Measurements from ENCODE around the gene ABHD2. TPM values are rescaled to one million over a fixed set of nuclear protein-coding genes. Genes with fewer than 3 reads are reported as not detected.

The ABHD2 gene
- total RNA-seq, 4 donors from 2014 or later: 27.4 to 117 (median 54.2) TPM

DNA sequence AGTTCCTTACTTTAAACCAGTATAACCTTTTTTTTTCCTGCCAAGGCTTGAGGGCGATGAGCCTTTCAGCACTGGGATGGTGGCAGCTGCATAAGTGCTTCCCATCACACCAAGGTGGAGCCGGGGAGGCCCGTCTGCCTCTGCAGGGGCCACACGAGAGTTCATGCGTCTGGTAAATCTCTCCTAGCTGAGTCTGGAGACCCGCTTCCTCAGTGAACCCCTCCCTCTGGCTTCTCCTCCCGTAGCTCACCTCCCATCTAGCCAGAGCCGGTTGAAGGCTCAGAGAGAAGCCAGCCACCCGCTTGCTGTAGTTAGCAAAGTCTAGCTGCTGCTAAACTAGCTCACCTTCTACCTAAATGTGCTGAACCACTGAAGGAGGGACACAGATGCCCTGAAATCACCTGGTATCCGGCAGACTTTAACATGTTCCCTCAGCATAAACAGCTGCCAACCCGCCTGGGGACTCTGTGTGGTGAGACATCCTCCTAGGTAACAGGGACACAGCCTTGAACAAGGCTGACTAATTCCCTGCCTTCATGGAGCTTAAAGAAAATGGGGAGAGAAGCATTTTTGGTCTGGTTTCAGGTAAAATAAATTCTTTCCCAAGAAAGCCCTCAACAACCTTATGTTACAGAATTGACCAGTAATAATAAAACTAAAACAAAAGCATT lies 90.2 kb downstream of the ABHD2 start:
- TF ChIP-seq POLR2A (IDR thresholded peaks at IDR 0.05) (no peak), CTCF (IDR thresholded peaks at IDR 0.05) (no peak)
- Histone ChIP-seq H3K27me3 (no peaks in the 10 kb centered on the region), H3K36me3 (no peaks in the 10 kb centered on the region), H3K4me1 (no peaks in the 10 kb centered on the region), H3K4me3 (no peak overlapping the region), H3K9me3 (no peaks in the 10 kb centered on the region), H3K27ac (no peak overlapping the region)
- intact Hi-C loops (cut with DNase I; ENCODE audit: low total_unique reads): loop anchor here (2.0 to 10.0 kb wide), 2 partner anchors 126 to 274 kb away; no protein-coding TSS in a partner anchor
- no peak for DNase-seq

GRCh38 chr15:89179966-89180875 lies 92.0 kb downstream of the ABHD2 start:
- intact Hi-C loops (cut with DNase I; ENCODE audit: low total_unique reads): loop anchor here (2.0 to 10.0 kb wide), 2 partner anchors 127 to 275 kb away; no protein-coding TSS in a partner anchor
- no peak overlapping the region for H3K27ac ChIP-seq
- DNase-seq: no peak
- TF ChIP-seq CTCF (IDR thresholded peaks at IDR 0.05) (no peak), POLR2A (IDR thresholded peaks at IDR 0.05) (no peak)
- H3K9me3 ChIP-seq: no peaks in the 10 kb centered on the region
- no peak overlapping the region for H3K4me3 ChIP-seq
- H3K27me3 ChIP-seq: no peaks in the 10 kb centered on the region
- no peaks in the 10 kb centered on the region for H3K36me3 ChIP-seq
- no peaks in the 10 kb centered on the region for H3K4me1 ChIP-seq

DNA sequence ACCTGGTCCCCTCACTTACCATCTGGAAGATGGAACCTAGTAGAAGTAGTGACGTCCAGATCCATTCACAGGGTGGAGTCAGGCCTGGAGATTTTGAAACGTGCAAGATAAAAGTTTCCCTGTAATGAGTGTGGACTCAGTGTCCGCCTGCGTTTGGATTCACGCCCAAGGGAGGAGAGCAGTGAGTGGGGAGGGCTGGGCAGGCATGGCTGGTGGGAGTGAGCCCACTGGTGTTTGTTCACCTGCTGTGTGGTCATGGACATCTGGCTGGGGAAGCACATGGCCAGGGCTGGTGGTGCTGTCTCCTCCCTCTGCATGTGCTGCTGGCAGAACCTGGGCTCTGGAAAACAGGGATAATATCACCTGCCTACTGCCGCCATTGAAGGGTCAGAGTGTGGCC lies 96.1 kb downstream of the ABHD2 start:
- no peak overlapping the region for H3K27ac ChIP-seq
- H3K4me1 ChIP-seq: no peaks in the 10 kb centered on the region
- no peak overlapping the region for H3K4me3 ChIP-seq
- no peak for TF ChIP-seq CTCF (IDR thresholded peaks at IDR 0.05)
- no peak for TF ChIP-seq POLR2A (IDR thresholded peaks at IDR 0.05)
- DNase-seq: no peak
- intact Hi-C loops (cut with DNase I; ENCODE audit: low total_unique reads): no loop called here
- H3K27me3 ChIP-seq: no peaks in the 10 kb centered on the region
- H3K36me3 ChIP-seq: no peaks in the 10 kb centered on the region
- no peaks in the 10 kb centered on the region for H3K9me3 ChIP-seq

GRCh38 chr15:89184886-89185526 lies 96.8 kb downstream of the ABHD2 start:
- H3K4me1 ChIP-seq: no peaks in the 10 kb centered on the region
- no peak overlapping the region for H3K27ac ChIP-seq
- no peaks in the 10 kb centered on the region for H3K36me3 ChIP-seq
- no peaks in the 10 kb centered on the region for H3K27me3 ChIP-seq
- intact Hi-C loops (cut with DNase I; ENCODE audit: low total_unique reads): no loop called here
- no peaks in the 10 kb centered on the region for H3K9me3 ChIP-seq
- DNase-seq: no peak
- TF ChIP-seq CTCF (IDR thresholded peaks at IDR 0.05) (no peak), POLR2A (IDR thresholded peaks at IDR 0.05) (no peak)
- H3K4me3 ChIP-seq: no peak overlapping the region
